Psoas muscle (tissue), 8 donors: ENCODE data around the gene NUP93. TPM values are rescaled to one million over a fixed set of nuclear protein-coding genes. Genes with fewer than 3 reads are reported as not detected.

Experiments used
- ATAC-seq, 4 donors: fragments of 200-7000 bp; cut with Tn5 transposase; one replicate each; pipeline ENCODE4 v1.9.1; 2020; ENCODE audit warnings: moderate library complexity in 3 of 4, mild to moderate bottlenecking in 2 of 4
- DNase-seq, 2 donors: peaks; one replicate each; pipeline ENCODE4 v3.0.0-alpha.2; 2020
- H3K27ac ChIP-seq: fragments of 200-600 bp; one replicate; pipeline ENCODE4 v1.8.0; 2022
- H3K27me3 ChIP-seq, 3 donors: fragments of 200-600 bp in 1 of 3; one replicate each; pipeline versions ENCODE4 v1.6.1 to v1.8.0; 2013 to 2022; ENCODE audit warnings: low read length in 2 of 3, mild to moderate bottlenecking in 2 of 3, moderate library complexity in 1 of 3; ENCODE audit not compliant: insufficient read depth in 3 of 3
- H3K36me3 ChIP-seq, 2 donors: fragments of 200-600 bp in 1 of 2; one replicate each; pipeline versions ENCODE4 v1.6.1 to v1.8.0; 2013 to 2022; ENCODE audit warnings: low read depth in 1 of 2, mild to moderate bottlenecking in 1 of 2, moderate library complexity in 1 of 2; ENCODE audit not compliant: insufficient read depth in 1 of 2
- H3K4me1 ChIP-seq: fragments of 200-600 bp; one replicate; pipeline ENCODE4 v1.8.0; 2022
- H3K4me3 ChIP-seq: fragments of 200-600 bp; one replicate; pipeline ENCODE4 v1.8.0; 2022; ENCODE audit warnings: mild to moderate bottlenecking
- H3K9me3 ChIP-seq: fragments of 200-600 bp; one replicate; pipeline ENCODE4 v1.8.0; 2022
- WGBS, 3 donors: extraction: QIAGEN DNeasy Blood & Tissue Kit; methylation state at CpG; one replicate each; pipeline versions ENCODE4 v1.1.6 to v1.1.7; 2013; 5-methylcytosine and 5-hydroxymethylcytosine counted together
- intact Hi-C, 2 donors: fragments of 100-400 bp; cut with DNase I; formaldehyde crosslinking; loops; one replicate each; pipeline versions ENCODE4 v1.11.0 to v1.14.2; 2022
- polyA plus RNA-seq, 3 donors: library from polyadenylated mRNA; stranded (reverse); fragments of 200-250 nt; gene quantifications; one replicate each; pipeline ENCODE4 v1.2.3, GENCODE V29; 2013
- total RNA-seq, 4 donors: library from RNA; stranded (reverse); fragmentation: NEBNext Ultra II Directional in 2 of 4; extraction: Animal tissue kit (Norgen Biotek cat#: 25700) in 2 of 4; gene quantifications; one replicate each; pipeline versions ENCODE4 v1.2.1 to v1.2.4, GENCODE V29; 2021 to 2023
- TF ChIP-seq, protein P1 (sequence below): fragments of 200-600 bp; IDR thresholded peaks from one replicate; pipeline ENCODE4 v1.8.0; 2022; ENCODE audit warnings: antibody characterized with exemption
- donor health status: healthy with polysubstance abuse.
- donor health status: DM: no; HTN: no; CAD: no; lungs with moderate emphysema.
- donor health status: Bipolar disorder and iron deficiency.
- donor health status: healthy.
- donor health status: DM: yes; HTN: yes; CAD: no.
- donor health status: DM: no; HTN: no; CAD: no.
- donor health status: DM: no; HTN: no; CAD: no.
- donor health status: DM: yes; HTN: yes; CAD: no.

The NUP93 gene
- total and polyA plus RNA-seq, 7 donors, result 16.5 to 44.3 (median 25.5) TPM

DNA sequence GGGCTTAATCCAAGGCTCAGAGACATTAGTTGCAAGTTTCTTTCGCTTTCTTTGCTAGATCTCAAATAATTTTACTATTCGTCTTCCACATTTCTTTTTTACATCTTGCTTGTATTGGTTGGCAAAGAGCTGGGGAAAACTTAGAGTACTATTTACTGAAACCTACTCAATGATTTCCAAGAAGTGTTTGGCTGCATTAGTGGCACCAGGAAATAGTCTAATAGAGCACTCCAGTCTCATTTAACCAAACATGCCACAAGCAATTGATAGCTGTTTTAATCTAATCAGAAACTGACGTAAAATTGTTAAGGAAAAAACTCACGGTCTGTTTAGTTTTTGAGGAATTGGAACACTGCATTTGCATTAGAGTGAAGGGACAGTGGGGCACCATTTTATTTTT is 29.0 kb downstream of the NUP93 start:
- Histone ChIP-seq H3K9me3 (no peaks in the 10 kb centered on the region), H3K27ac (no peak overlapping the region), H3K4me1 (no peaks in the 10 kb centered on the region), H3K4me3 (no peak overlapping the region), H3K27me3 (no peaks in the 10 kb centered on the region), H3K36me3 (peaks cover 2 to 24% of the 10 kb centered on the region in 2 donors)
- intact Hi-C loops, result no loop called here
- TF ChIP-seq, protein P1, sequence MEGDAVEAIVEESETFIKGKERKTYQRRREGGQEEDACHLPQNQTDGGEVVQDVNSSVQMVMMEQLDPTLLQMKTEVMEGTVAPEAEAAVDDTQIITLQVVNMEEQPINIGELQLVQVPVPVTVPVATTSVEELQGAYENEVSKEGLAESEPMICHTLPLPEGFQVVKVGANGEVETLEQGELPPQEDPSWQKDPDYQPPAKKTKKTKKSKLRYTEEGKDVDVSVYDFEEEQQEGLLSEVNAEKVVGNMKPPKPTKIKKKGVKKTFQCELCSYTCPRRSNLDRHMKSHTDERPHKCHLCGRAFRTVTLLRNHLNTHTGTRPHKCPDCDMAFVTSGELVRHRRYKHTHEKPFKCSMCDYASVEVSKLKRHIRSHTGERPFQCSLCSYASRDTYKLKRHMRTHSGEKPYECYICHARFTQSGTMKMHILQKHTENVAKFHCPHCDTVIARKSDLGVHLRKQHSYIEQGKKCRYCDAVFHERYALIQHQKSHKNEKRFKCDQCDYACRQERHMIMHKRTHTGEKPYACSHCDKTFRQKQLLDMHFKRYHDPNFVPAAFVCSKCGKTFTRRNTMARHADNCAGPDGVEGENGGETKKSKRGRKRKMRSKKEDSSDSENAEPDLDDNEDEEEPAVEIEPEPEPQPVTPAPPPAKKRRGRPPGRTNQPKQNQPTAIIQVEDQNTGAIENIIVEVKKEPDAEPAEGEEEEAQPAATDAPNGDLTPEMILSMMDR, result no peak
- DNase-seq (no peak), ATAC-seq (no peak)
- 70 to 81% (median 78%) methylated on average over 4 of the region's 4 CpGs for WGBS, 3 donors

DNA sequence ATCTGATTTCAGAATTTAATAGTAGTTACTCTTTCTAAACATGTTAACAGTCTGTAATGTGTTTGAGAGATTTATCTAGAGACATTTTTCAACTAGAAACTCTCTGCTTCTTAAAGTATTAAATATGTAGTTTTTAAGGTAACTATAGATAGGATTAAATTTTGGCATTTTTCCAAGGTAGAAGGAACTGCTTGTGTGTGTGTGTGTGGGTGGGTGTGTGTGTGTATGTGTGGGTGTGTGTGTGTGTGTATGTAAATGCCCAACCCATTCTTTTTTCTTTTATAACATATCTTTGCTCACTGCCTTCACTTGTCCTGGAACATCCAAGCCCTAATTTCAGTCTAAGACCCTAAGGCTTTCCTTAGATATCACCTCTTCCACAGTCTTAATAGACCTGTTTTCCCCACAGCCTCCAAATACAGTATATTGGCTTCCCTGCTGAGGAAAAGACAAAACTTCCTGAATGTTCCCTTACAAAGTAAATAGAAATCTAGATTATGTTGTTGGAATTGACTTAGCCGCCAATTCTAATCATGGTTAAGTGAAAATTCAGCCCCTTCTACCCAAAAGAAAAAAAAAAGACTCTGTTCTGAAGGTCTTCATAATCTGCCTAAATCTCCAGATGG is 33.5 kb downstream of the NUP93 start:
- H3K4me3 ChIP-seq, result no peak overlapping the region
- intact Hi-C loops, result no loop called here
- H3K4me1 ChIP-seq, result no peaks in the 10 kb centered on the region
- TF ChIP-seq, protein P1, result no peak
- H3K9me3 ChIP-seq, result no peaks in the 10 kb centered on the region
- 88 to 94% (median 92%) methylated on average over 1 of the region's 1 CpG for WGBS, 3 donors
- H3K27me3 ChIP-seq, result no peaks in the 10 kb centered on the region
- no peak overlapping the region for H3K27ac ChIP-seq
- no peak for DNase-seq
- H3K36me3 ChIP-seq, result peaks cover 2 to 21% of the 10 kb centered on the region in 2 donors
- no peak for ATAC-seq

DNA sequence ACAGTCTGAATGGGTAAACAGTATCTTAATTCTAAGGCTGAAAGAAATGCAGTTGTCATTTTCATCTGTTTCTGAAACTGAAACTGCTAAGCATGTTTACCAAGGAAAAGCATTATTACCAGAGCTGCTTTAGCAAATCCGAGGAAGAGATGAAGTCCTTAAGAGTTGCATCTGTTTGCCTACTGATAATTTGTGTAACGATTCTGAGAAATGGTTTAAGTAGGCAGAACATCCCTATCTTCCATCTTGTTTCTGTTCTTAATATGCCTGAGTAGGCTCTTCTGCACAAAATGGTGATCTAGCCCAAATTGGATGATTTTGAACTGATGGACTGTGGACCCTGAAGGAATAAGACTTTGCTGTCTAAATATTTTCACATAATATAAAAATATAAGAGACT is 34.9 kb downstream of the NUP93 start:
- TF ChIP-seq, protein P1, result no peak
- Histone ChIP-seq H3K9me3 (no peaks in the 10 kb centered on the region), H3K27ac (no peak overlapping the region), H3K36me3 (peaks cover 2 to 7% of the 10 kb centered on the region in 2 donors), H3K27me3 (no peaks in the 10 kb centered on the region), H3K4me1 (no peaks in the 10 kb centered on the region), H3K4me3 (no peak overlapping the region)
- ATAC-seq (no peak), DNase-seq (no peak)
- intact Hi-C loops, result no loop called here
- 74 to 84% (median 76%) methylated on average over 2 of the region's 2 CpGs for WGBS, 3 donors

DNA sequence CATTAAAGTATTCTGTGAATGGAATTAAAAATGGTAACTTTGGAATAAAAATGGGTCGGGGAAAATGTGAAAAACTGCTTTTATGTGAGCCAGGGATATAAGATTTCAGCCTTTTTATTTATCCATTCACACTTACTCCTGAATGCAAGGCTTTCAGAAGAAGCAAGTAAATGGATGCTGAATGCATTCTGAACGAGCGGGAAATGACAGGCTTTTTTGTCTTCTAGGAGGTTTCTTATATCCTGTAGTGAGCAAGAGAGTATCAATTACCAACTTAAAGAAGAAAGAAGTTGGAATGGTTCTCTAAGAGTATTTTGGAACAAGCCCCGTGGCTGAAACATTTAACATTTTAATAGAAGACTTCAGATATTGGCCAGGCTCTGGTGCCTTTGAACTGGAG is 36.0 kb downstream of the NUP93 start:
- Histone ChIP-seq H3K9me3 (no peaks in the 10 kb centered on the region), H3K36me3 (no peaks in the 10 kb centered on the region), H3K4me3 (no peak overlapping the region), H3K27ac (no peak overlapping the region), H3K27me3 (no peaks in the 10 kb centered on the region), H3K4me1 (no peaks in the 10 kb centered on the region)
- ATAC-seq (no peak), DNase-seq (no peak)
- 87 to 91% (median 88%) methylated on average over 4 of the region's 4 CpGs for WGBS, 3 donors
- TF ChIP-seq, protein P1, result no peak
- intact Hi-C loops, result no loop called here

DNA sequence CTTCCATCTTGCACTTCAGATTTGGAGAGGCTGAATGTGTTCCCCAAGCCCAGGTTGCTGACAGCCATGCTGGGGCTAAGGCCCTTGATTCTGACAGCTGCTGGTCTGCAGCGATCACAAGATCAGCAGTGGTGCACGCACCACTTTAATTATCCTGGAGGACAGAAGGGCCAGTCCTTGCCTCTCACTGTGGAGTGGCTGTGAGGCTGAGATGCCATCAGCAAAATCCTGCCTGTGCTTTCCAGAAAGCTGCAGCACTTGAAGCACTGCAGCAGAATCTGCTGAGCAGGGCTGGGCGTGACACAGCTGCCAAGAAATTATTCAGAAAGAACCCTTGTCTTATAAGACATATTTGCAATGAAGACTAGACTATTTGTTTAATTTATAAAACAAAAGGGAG is 37.1 kb downstream of the NUP93 start:
- no peaks in the 10 kb centered on the region for H3K27me3 ChIP-seq
- ATAC-seq (no peak), DNase-seq (no peak)
- WGBS, 3 donors, result 72 to 90% (median 76%) methylated on average over 3 of the region's 3 CpGs
- intact Hi-C loops, result no loop called here
- no peaks in the 10 kb centered on the region for H3K9me3 ChIP-seq
- no peak overlapping the region for H3K27ac ChIP-seq
- no peak overlapping the region for H3K4me3 ChIP-seq
- no peaks in the 10 kb centered on the region for H3K36me3 ChIP-seq
- TF ChIP-seq, protein P1, result no peak
- no peaks in the 10 kb centered on the region for H3K4me1 ChIP-seq
